GM21529 (cell line): ENCODE data around the gene PIK3R6.
"Not testable (repeated sequence)": the region's sequence is repeated elsewhere in the genome, so short reads cannot be mapped to it uniquely, and the experiment has no call there.

Source experiments
- ATAC-seq: cut with Tn5 transposase; IDR thresholded peaks from one replicate; pipeline ENCODE4 v1.9.1; 2021; ENCODE audit not compliant: unreplicated experiment

Gene PIK3R6

GRCh38 chr17:8873801-8874715 is 6.6 kb upstream of the PIK3R6 start:
- ATAC-seq: no peak

- no peak for ATAC-seq
Measured at GRCh38 chr17:8872705-8873435, 5.4 kb upstream of the PIK3R6 start.

- no peak for ATAC-seq
Measured at GRCh38 chr17:8872036-8872704, 4.7 kb upstream of the PIK3R6 start.

GRCh38 chr17:8871081-8871581 is 3.7 kb upstream of the PIK3R6 start:
- ATAC-seq: no peak

- ATAC-seq: no peak
Measured at GRCh38 chr17:8870406-8871040, 3.0 kb upstream of the PIK3R6 start.

- no peak for ATAC-seq
Measured at GRCh38 chr17:8869114-8869815, 1.8 kb upstream of the PIK3R6 start.

GRCh38 chr17:8868529-8868951 is 1.1 kb upstream of the PIK3R6 start:
- no peak for ATAC-seq

GRCh38 chr17:8868092-8868491 is 618 bp upstream of the PIK3R6 start:
- no peak for ATAC-seq

- ATAC-seq: no peak
Measured at GRCh38 chr17:8865811-8866210, 1.7 kb downstream of the PIK3R6 start.

GRCh38 chr17:8865385-8865784 is 2.1 kb downstream of the PIK3R6 start:
- no peak for ATAC-seq

- no peak for ATAC-seq
Measured at GRCh38 chr17:8862213-8863056, 5.0 kb downstream of the PIK3R6 start.

GRCh38 chr17:8861495-8862181 is 5.8 kb downstream of the PIK3R6 start:
- ATAC-seq: no peak

- no peak for ATAC-seq
Measured at GRCh38 chr17:8859804-8860430, 7.6 kb downstream of the PIK3R6 start.

- no peak for ATAC-seq
Measured at GRCh38 chr17:8859027-8859803, 8.3 kb downstream of the PIK3R6 start.

- ATAC-seq: no peak
Measured at GRCh38 chr17:8857919-8858318, 9.6 kb downstream of the PIK3R6 start.

- no peak for ATAC-seq
Measured at GRCh38 chr17:8856869-8857575, 10.5 kb downstream of the PIK3R6 start.

GRCh38 chr17:8856205-8856603 is 11.3 kb downstream of the PIK3R6 start:
- not testable (repeated sequence) for ATAC-seq
